Upper lobe of right lung (tissue), 1 donor: ENCODE measurements around the gene SLC9A1. TPM values are rescaled to one million over a fixed set of nuclear protein-coding genes. Genes with fewer than 3 reads are reported as not detected.
"Not testable (repeated sequence)": the region's sequence is repeated elsewhere in the genome, so short reads cannot be mapped to it uniquely, and the experiment has no call there.

Experiments used
- ATAC-seq: fragments of 200-7000 bp; cut with Tn5 transposase; one replicate; pipeline ENCODE4 v1.9.1; 2020; ENCODE audit warnings: mild to moderate bottlenecking, moderate library complexity
- DNase-seq: peaks from one replicate; pipeline ENCODE4 v3.0.0-alpha.2; 2020
- H3K27ac ChIP-seq: fragments of 200-600 bp; one replicate; pipeline ENCODE4 v1.8.0; 2022
- H3K27me3 ChIP-seq: fragments of 200-600 bp; one replicate; pipeline ENCODE4 v1.8.0; 2022; ENCODE audit warnings: mild to moderate bottlenecking
- H3K36me3 ChIP-seq: fragments of 200-600 bp; one replicate; pipeline ENCODE4 v1.8.0; 2022
- H3K4me1 ChIP-seq: fragments of 200-600 bp; one replicate; pipeline ENCODE4 v1.8.0; 2022
- H3K4me3 ChIP-seq: fragments of 200-600 bp; one replicate; pipeline ENCODE4 v1.8.0; 2022; ENCODE audit warnings: mild to moderate bottlenecking
- H3K9me3 ChIP-seq: fragments of 200-600 bp; one replicate; pipeline ENCODE4 v1.8.0; 2022
- CTCF ChIP-seq: fragments of 200-600 bp; IDR thresholded peaks from one replicate; pipeline ENCODE4 v1.8.0; 2022; ENCODE audit warnings: antibody characterized with exemption
- intact Hi-C: fragments of 100-400 bp; cut with DNase I; formaldehyde crosslinking; loops from one replicate; pipeline ENCODE4 v1.11.0; 2022
- total RNA-seq: library from RNA; stranded (reverse); fragmentation: NEBNext Ultra II Directional; extraction: Animal tissue kit (Norgen Biotek cat#: 25700); gene quantifications from one replicate; pipeline ENCODE4 v1.2.1, GENCODE V29; 2021
- donor health status: DM: no; HTN: yes; CAD: no; lungs with severe emphysema.

SLC9A1 gene
- total RNA-seq, 1 donor from 2014 or later = 62.4 TPM

GRCh38 chr1:27132624-27133023 is 22.3 kb downstream of the SLC9A1 start:
- H3K4me3 ChIP-seq = no peak overlapping the region
- intact Hi-C loops = no loop called here
- no peak for DNase-seq

GRCh38 chr1:27132147-27132546 is 22.8 kb downstream of the SLC9A1 start:
- Histone ChIP-seq H3K27ac (no peak overlapping the region), H3K36me3 (peaks cover 9% of the 10 kb centered on the region), H3K27me3 (no peaks in the 10 kb centered on the region), H3K4me3 (no peak overlapping the region), H3K4me1 (peaks cover 22% of the 10 kb centered on the region), H3K9me3 (no peaks in the 10 kb centered on the region)
- DNase-seq (no peak), ATAC-seq (no peak)
- intact Hi-C loops = no loop called here
- no peak for TF ChIP-seq CTCF

More at GRCh38 chr1:27132624-27133023, 22.3 kb downstream of the SLC9A1 start:
- Histone ChIP-seq H3K36me3 (peaks cover 8% of the 10 kb centered on the region), H3K27ac (no peak overlapping the region), H3K9me3 (no peaks in the 10 kb centered on the region), H3K4me1 (peaks cover 27% of the 10 kb centered on the region), H3K27me3 (no peaks in the 10 kb centered on the region)
- no peak for TF ChIP-seq CTCF
- ATAC-seq = no peak

- ATAC-seq (peak; percentile 81), DNase-seq (peak; percentile 74)
- intact Hi-C loops = no loop called here
- Histone ChIP-seq H3K9me3 (no peaks in the 10 kb centered on the region), H3K27me3 (no peaks in the 10 kb centered on the region), H3K4me1 (peaks cover 9% of the 10 kb centered on the region), H3K36me3 (peaks cover 9% of the 10 kb centered on the region), H3K27ac (no peak overlapping the region), H3K4me3 (no peak overlapping the region)
- TF ChIP-seq CTCF = no peak
These were observed 24.1 kb downstream of the SLC9A1 start for GRCh38 chr1:27130798-27131197.

- H3K9me3 ChIP-seq = no peaks in the 10 kb centered on the region
- no peak for DNase-seq
- H3K4me3 ChIP-seq = no peak overlapping the region
- ATAC-seq = no peak
- H3K36me3 ChIP-seq = peaks cover 9% of the 10 kb centered on the region
- peaks cover 10% of the 10 kb centered on the region for H3K4me1 ChIP-seq
- intact Hi-C loops = no loop called here
- H3K27ac ChIP-seq = no peak overlapping the region
- no peak for TF ChIP-seq CTCF
- H3K27me3 ChIP-seq = no peaks in the 10 kb centered on the region
These were observed 25.7 kb downstream of the SLC9A1 start for GRCh38 chr1:27129225-27129624.

- intact Hi-C loops = no loop called here
- Histone ChIP-seq H3K27ac (no peak overlapping the region), H3K4me3 (no peak overlapping the region), H3K27me3 (no peaks in the 10 kb centered on the region), H3K9me3 (no peaks in the 10 kb centered on the region), H3K36me3 (peaks cover 9% of the 10 kb centered on the region), H3K4me1 (peaks cover 24% of the 10 kb centered on the region)
- no peak for DNase-seq
- no peak for TF ChIP-seq CTCF
- no peak for ATAC-seq
These were observed 27.5 kb downstream of the SLC9A1 start for GRCh38 chr1:27127419-27127818.

GRCh38 chr1:27126391-27126790 is 28.5 kb downstream of the SLC9A1 start:
- Histone ChIP-seq H3K9me3 (no peaks in the 10 kb centered on the region), H3K36me3 (peaks cover 9% of the 10 kb centered on the region), H3K4me1 (peaks cover 31% of the 10 kb centered on the region), H3K4me3 (no peak overlapping the region), H3K27ac (peak overlapping the region; percentile 30), H3K27me3 (no peaks in the 10 kb centered on the region)
- no peak for ATAC-seq
- TF ChIP-seq CTCF = no peak
- intact Hi-C loops = no loop called here
- DNase-seq = no peak

GRCh38 chr1:27125125-27125524 is 29.8 kb downstream of the SLC9A1 start:
- intact Hi-C loops, H3K4me3 ChIP-seq, H3K9me3 ChIP-seq, H3K36me3 ChIP-seq, H3K27me3 ChIP-seq, ATAC-seq, H3K27ac ChIP-seq: not testable (repeated sequence)
- DNase-seq = peak; percentile 81
- H3K4me1 ChIP-seq = peaks cover 35% of the 10 kb centered on the region
